Epithelial cell of prostate (primary cell): ENCODE results near the gene SLC39A11.
A peak's percentile ranks its signal among the peaks of the same experiment; 100 is the strongest.

ENCODE experiments used
- DNase-seq: peaks from one replicate; pipeline ENCODE4 v3.0.0-alpha.2; 2011; ENCODE audit warnings: low read depth, low spot score
- H3K27ac ChIP-seq: fragments of 450-650 bp; 2 replicates; pipeline ENCODE4 v1.5.1; 2017; ENCODE audit warnings: mild to moderate bottlenecking

The SLC39A11 gene

GRCh38 chr17:72599891-72600290 lies 492.6 kb downstream of the SLC39A11 start:
- DNase-seq = no peak
- H3K27ac ChIP-seq = no peak overlapping the region

DNA sequence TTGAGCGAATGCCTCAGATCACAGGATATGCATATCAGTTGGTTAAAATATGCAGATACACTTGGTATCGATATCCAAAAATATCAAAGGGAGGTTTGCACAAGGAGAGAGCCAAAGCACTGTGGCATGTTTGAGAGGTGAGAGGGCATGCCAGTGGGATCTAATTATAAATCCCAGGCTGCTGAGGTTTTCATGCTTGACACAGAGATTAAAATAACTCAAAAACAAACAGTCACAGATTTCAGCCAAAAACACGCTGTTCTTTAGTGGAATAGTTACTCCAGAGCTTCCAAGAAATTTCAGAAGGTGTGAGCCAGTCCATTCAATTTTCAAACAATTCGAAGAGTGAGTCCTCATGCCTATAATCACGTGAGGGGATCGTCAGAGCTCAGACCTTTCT lies 493.8 kb downstream of the SLC39A11 start:
- no peak for DNase-seq

GRCh38 chr17:72597354-72598087 lies 495.0 kb downstream of the SLC39A11 start:
- DNase-seq = no peak
- peak overlapping the region; percentile 16 for H3K27ac ChIP-seq

More for the DNA sequence above, 493.8 kb downstream of the SLC39A11 start:
- H3K27ac ChIP-seq = no peak overlapping the region
